ENCODE results near the gene C14orf119. TPM values are rescaled to one million over a fixed set of nuclear protein-coding genes. Genes with fewer than 3 reads are reported as not detected.
A peak's percentile ranks its signal among the peaks of the same experiment; 100 is the strongest.

Gene C14orf119, protein sequence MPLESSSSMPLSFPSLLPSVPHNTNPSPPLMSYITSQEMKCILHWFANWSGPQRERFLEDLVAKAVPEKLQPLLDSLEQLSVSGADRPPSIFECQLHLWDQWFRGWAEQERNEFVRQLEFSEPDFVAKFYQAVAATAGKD
- total RNA-seq, result 10 to 100 TPM; 49.2 to 51.1 TPM

GRCh38 chr14:23095196-23096108, at the start of gene C14orf119:
Gene C14orf119, plus strand, starts transcription at chr14:23095505. Its CDS starts 2,154 bp downstream, at chr14:23097659.
- CTCF ChIA-PET, result interaction anchor here (0.6 to 5.2 kb wide), 22 partner anchors 10 to 231 kb away, joined by 3 to 56 read pairs (median 5); partner anchors contain the start of genes AJUBA, CDH24 and PRMT5

DNA sequence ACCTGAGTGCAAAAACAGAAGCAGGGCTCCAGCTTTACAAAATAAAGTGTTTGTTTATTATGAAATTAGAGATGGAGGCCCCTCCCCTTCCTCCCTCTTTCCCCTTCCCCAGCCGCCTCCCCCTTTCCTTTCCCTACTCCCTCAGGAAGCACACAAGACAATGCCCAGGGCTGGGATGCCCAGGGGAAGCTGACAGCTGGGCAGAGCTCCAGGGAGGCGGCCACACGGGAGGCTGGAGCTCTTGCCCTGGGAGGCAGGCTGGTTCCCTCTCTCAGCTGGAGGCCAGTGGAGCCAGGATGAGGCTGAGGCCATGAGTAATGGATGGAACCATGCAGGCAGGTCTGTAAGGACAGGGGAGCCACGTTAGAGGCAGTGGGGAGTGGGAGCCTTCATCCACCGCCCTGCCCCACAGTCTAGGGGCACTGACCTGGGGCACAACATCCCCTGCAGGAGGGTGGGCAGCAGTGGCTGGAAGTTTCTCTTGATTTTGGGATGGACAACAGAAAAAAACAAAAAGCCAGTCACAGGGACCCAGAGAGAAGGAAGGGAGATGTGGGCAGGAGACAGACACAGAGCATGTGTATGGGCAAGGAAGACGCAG, 48.2 kb upstream of the C14orf119 start:
- Mint-ChIP-seq H3K4me1 (ENCODE audit: low read depth) (no peaks in the 10 kb centered on the region), H3K9me3 (no peaks in the 10 kb centered on the region), H3K27ac (no peak overlapping the region), H3K27me3 (peaks cover 2% of the 10 kb centered on the region), H3K36me3 (ENCODE audit: low read depth) (no peaks in the 10 kb centered on the region), H3K4me3 (no peak overlapping the region)
- ATAC-seq (no peak), DNase-seq (no peak)
- intact Hi-C loops (cut with micrococcal nuclease), result no loop called here
- POLR2A ChIA-PET, result interaction anchor here (1.1 kb wide), 1 partner anchor 39 kb away, joined by 3 read pairs; no protein-coding TSS in a partner anchor
- CTCF ChIA-PET, result interaction anchor here (1.2 to 2.1 kb wide), 4 partner anchors 11 to 74 kb away, joined by 3 to 8 read pairs (median 4); partner anchors contain the start of gene CDH24
- TF ChIP-seq, protein P1, sequence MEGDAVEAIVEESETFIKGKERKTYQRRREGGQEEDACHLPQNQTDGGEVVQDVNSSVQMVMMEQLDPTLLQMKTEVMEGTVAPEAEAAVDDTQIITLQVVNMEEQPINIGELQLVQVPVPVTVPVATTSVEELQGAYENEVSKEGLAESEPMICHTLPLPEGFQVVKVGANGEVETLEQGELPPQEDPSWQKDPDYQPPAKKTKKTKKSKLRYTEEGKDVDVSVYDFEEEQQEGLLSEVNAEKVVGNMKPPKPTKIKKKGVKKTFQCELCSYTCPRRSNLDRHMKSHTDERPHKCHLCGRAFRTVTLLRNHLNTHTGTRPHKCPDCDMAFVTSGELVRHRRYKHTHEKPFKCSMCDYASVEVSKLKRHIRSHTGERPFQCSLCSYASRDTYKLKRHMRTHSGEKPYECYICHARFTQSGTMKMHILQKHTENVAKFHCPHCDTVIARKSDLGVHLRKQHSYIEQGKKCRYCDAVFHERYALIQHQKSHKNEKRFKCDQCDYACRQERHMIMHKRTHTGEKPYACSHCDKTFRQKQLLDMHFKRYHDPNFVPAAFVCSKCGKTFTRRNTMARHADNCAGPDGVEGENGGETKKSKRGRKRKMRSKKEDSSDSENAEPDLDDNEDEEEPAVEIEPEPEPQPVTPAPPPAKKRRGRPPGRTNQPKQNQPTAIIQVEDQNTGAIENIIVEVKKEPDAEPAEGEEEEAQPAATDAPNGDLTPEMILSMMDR (IDR thresholded peaks at IDR 0.05), result no peak

More at GRCh38 chr14:23095196-23096108, at the start of gene C14orf119:
- ATAC-seq, result peak; percentile 91
- Mint-ChIP-seq H3K36me3 (ENCODE audit: low read depth) (peaks cover 41% of the 10 kb centered on the region), H3K9me3 (no peaks in the 10 kb centered on the region), H3K27me3 (no peaks in the 10 kb centered on the region), H3K4me3 (no peak within 1 kb of the TSS), H3K27ac (no peak within 1 kb of the TSS), H3K4me1 (ENCODE audit: low read depth) (peaks cover 34% of the 10 kb centered on the region)
- TF ChIP-seq, protein P1 (IDR thresholded peaks at IDR 0.05), result no peak
- intact Hi-C loops (cut with micrococcal nuclease), result no loop called here
- POLR2A ChIA-PET, result interaction anchor here (0.6 to 2.7 kb wide), 19 partner anchors 10 to 565 kb away, joined by 3 to 13 read pairs (median 4); partner anchors contain the start of genes CEBPE, PABPN1, PPP1R3E and RBM23
- DNase-seq, result peak; percentile 100

DNA sequence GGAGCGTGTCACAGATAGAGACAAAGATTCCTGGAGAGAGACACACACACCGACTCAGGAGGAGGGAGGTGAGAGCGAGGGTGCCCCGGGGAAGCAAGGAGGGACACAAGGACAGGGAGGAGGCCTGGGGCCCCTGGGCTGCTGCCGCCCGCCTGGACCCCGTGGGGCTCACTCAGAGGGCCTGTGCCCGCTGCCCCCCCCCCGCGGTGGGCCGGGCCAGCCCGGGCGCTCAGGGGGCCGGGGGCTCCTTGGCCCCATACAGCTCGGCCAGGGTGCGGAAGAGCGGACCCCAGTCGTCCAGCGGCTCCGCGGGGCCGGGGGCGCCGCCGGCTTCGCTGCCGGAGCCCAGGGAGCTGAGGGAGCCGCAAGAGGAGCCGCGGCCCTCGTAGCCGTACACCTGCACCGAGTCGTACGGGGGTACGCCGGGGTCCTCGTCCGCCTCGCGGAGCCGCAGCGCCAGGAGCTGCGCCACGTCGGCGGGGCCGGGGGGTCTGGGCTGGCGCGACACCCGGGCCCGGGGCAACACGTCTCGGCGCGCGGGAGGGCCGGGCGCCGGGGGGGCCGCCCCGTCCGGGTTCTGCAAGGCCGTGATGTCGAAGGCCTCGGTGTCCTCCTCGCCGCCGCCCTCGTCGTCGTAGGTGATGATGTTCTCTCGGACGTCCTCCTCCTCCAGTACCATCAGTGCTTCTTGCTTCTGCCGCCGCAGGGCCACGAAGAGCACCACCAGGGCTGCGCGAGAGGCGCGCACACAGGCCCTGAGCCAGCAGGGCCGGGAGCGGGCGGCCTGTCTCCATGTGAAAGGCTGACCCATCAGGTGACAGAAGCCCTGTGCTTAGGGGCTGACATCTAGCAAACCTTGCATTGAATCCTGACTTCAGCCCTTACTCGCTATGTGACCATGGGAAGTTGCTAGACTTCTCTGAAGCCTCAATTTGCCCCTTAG, 47.3 kb upstream of the C14orf119 start:
- H3K9me3 Mint-ChIP-seq, result no peaks in the 10 kb centered on the region
- POLR2A ChIA-PET, result no interaction called here
- DNase-seq, result no peak
- TF ChIP-seq, protein P1 (IDR thresholded peaks at IDR 0.05), result no peak
- intact Hi-C loops (cut with micrococcal nuclease), result no loop called here
- ATAC-seq, result no peak
- CTCF ChIA-PET, result interaction anchor here (1.6 to 2.0 kb wide), 3 partner anchors 21 to 75 kb away, joined by 5 to 6 read pairs (median 5); no protein-coding TSS in a partner anchor
- no peaks in the 10 kb centered on the region for H3K4me1 Mint-ChIP-seq (ENCODE audit: low read depth)
- no peak overlapping the region for H3K4me3 Mint-ChIP-seq
- H3K27ac Mint-ChIP-seq, result no peak overlapping the region
- no peaks in the 10 kb centered on the region for H3K36me3 Mint-ChIP-seq (ENCODE audit: low read depth)
- peaks cover 2% of the 10 kb centered on the region for H3K27me3 Mint-ChIP-seq

- intact Hi-C loops (cut with micrococcal nuclease), result no loop called here
- CTCF ChIA-PET, result interaction anchor here (1.0 to 1.7 kb wide), 5 partner anchors 9 to 76 kb away, joined by 4 to 8 read pairs (median 5); partner anchors contain the start of gene CDH24
- DNase-seq, result no peak
- Mint-ChIP-seq H3K9me3 (no peaks in the 10 kb centered on the region), H3K4me1 (ENCODE audit: low read depth) (no peaks in the 10 kb centered on the region), H3K4me3 (no peak overlapping the region), H3K27me3 (peaks cover 2% of the 10 kb centered on the region), H3K36me3 (ENCODE audit: low read depth) (no peaks in the 10 kb centered on the region), H3K27ac (no peak overlapping the region)
- ATAC-seq, result no peak
- POLR2A ChIA-PET, result no interaction called here
- TF ChIP-seq, protein P1 (IDR thresholded peaks at IDR 0.05), result no peak
Observed at GRCh38 chr14:23049011-23049410, 46.3 kb upstream of the C14orf119 start.

Measured in activated CD8-positive, alpha-beta T cell treated with anti-CD3 and anti-CD28 coated beads for 36 hours (primary cell).